ENCODE data around the gene CNGA2.

Gene CNGA2

GRCh38 chrX:151729056-151729725 lies 5.4 kb upstream of the CNGA2 start:
- Histone ChIP-seq H3K4me3 (ENCODE audit: extremely low read depth, insufficient read depth, low read length, poor library complexity, severe bottlenecking) (no peak overlapping the region), H3K4me1 (ENCODE audit: control insufficient read depth, insufficient read depth, low read length, poor library complexity, severe bottlenecking) (no peaks in the 10 kb centered on the region), H3K27ac (ENCODE audit: low read depth, low read length, severe bottlenecking) (no peak overlapping the region), H3K9me3 (ENCODE audit: control insufficient read depth, low read length) (no peaks in the 10 kb centered on the region), H3K36me3 (ENCODE audit: control insufficient read depth, insufficient read depth, low read length) (no peaks in the 10 kb centered on the region)
- WGBS, 2 experiments (ENCODE audit: insufficient coverage in 2 of 2), result 100% methylated on average over 1 of the region's 4 CpGs

- Histone ChIP-seq H3K9me3 (ENCODE audit: control insufficient read depth, low read length) (no peaks in the 10 kb centered on the region), H3K4me3 (ENCODE audit: extremely low read depth, insufficient read depth, low read length, poor library complexity, severe bottlenecking) (no peak overlapping the region), H3K4me1 (ENCODE audit: control insufficient read depth, insufficient read depth, low read length, poor library complexity, severe bottlenecking) (no peaks in the 10 kb centered on the region), H3K27ac (ENCODE audit: low read depth, low read length, severe bottlenecking) (no peak overlapping the region), H3K36me3 (ENCODE audit: control insufficient read depth, insufficient read depth, low read length) (no peaks in the 10 kb centered on the region)
- WGBS, 2 experiments (ENCODE audit: insufficient coverage in 2 of 2), result no CpG with 5 or more reads among the region's 2 CpGs
These were observed 673 bp downstream of the CNGA2 start for GRCh38 chrX:151735219-151735618.

DNA sequence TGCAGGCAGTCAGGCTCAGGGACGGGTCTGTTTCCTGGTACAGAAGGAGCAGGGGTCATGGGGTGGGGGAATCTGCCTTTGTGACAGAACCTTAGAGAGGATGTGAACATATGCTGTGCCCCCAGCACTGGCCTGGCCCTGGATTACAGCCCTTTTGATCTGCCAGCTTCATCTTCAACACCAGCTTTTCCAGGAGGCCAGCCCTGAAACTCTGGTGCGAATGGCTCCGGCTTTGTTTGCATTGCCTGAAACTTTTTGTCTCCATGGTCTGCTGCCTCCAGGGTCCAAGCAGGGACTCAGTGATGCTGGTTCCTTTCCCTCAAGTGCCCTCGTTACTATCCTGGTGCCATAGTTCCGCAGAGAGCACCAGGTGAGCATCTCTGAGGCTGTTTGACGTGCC lies 2.1 kb downstream of the CNGA2 start:
- no peak overlapping the region for H3K27ac ChIP-seq (ENCODE audit: low read depth, low read length, severe bottlenecking)
- H3K4me3 ChIP-seq (ENCODE audit: extremely low read depth, insufficient read depth, low read length, poor library complexity, severe bottlenecking), result no peak overlapping the region
- WGBS, 2 experiments (ENCODE audit: insufficient coverage in 2 of 2), result 86% methylated on average over 3 of the region's 6 CpGs; no CpG with 5 or more reads in 1 of the 2 experiments
- H3K9me3 ChIP-seq (ENCODE audit: control insufficient read depth, low read length), result no peaks in the 10 kb centered on the region
- no peaks in the 10 kb centered on the region for H3K4me1 ChIP-seq (ENCODE audit: control insufficient read depth, insufficient read depth, low read length, poor library complexity, severe bottlenecking)
- H3K36me3 ChIP-seq (ENCODE audit: control insufficient read depth, insufficient read depth, low read length), result no peaks in the 10 kb centered on the region

DNA sequence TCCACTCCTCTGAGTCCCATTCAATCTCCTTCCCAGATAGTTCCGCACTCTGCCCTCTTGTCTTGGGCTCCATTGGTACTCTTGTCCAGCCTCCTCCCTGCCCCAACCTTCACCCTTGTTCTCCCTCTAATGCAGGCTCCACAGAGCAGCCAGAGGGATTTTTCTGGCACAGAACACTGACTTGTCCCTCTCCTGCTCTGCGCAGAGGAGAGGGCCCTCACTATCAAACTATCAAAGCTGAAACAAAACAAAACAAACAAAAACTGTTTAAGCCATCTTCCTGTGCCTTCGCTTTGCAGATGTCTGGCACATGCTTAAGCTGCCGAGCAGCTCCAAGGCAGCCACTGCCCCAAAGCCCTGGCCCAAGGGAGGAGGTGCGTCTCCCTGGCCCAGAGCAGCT lies 2.9 kb downstream of the CNGA2 start:
- Histone ChIP-seq H3K9me3 (ENCODE audit: control insufficient read depth, low read length) (no peaks in the 10 kb centered on the region), H3K36me3 (ENCODE audit: control insufficient read depth, insufficient read depth, low read length) (no peaks in the 10 kb centered on the region), H3K4me1 (ENCODE audit: control insufficient read depth, insufficient read depth, low read length, poor library complexity, severe bottlenecking) (no peaks in the 10 kb centered on the region), H3K27ac (ENCODE audit: low read depth, low read length, severe bottlenecking) (no peak overlapping the region), H3K4me3 (ENCODE audit: extremely low read depth, insufficient read depth, low read length, poor library complexity, severe bottlenecking) (no peak overlapping the region)
- 50 to 80% methylated on average over 1 to 2 of the region's 5 CpGs for WGBS, 2 experiments (ENCODE audit: insufficient coverage in 2 of 2)

DNA sequence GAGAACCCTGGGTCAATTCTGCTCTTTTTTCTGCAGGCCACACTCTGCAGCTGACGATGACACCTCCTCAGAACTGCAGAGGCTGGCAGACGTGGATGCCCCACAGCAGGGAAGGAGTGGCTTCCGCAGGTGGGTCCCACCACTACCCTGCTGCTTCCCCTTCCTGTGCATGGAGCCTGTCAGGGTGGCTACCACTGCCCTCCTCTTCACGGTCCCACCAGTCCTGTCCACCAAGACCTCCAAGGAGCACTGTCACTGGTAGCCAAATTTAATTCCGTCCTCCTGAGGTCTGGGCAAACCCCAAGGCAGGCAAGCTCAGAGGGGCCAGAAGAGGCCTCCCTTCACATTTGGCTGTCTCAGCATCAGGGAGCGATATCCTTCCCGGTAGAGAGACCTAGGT lies 4.2 kb downstream of the CNGA2 start:
- H3K27ac ChIP-seq (ENCODE audit: low read depth, low read length, severe bottlenecking), result no peak overlapping the region
- H3K9me3 ChIP-seq (ENCODE audit: control insufficient read depth, low read length), result no peaks in the 10 kb centered on the region
- H3K36me3 ChIP-seq (ENCODE audit: control insufficient read depth, insufficient read depth, low read length), result no peaks in the 10 kb centered on the region
- H3K4me3 ChIP-seq (ENCODE audit: extremely low read depth, insufficient read depth, low read length, poor library complexity, severe bottlenecking), result no peak overlapping the region
- WGBS, 2 experiments (ENCODE audit: insufficient coverage in 2 of 2), result 92% methylated on average over 5 of the region's 7 CpGs; no CpG with 5 or more reads in 1 of the 2 experiments
- no peaks in the 10 kb centered on the region for H3K4me1 ChIP-seq (ENCODE audit: control insufficient read depth, insufficient read depth, low read length, poor library complexity, severe bottlenecking)

DNA sequence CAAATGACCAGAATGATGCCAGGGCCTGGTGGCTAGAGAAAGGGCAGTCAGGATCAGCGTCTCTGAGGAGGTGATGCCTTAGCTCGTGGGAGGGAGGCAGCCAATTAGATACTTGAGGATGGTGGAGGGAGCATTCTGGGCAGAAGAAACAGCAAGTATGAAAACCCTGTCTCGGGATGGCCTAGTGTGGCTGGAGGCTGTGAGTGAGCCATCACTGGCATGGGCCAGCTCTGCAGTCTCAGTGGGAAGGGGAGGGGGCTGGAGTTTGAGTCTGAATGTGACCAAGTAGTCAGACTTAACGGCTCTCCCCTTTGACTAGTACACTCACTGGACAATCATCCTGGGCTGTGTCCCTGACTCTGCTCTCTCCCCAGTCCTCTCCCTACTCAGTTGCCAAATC lies 7.1 kb downstream of the CNGA2 start:
- Histone ChIP-seq H3K4me1 (ENCODE audit: control insufficient read depth, insufficient read depth, low read length, poor library complexity, severe bottlenecking) (no peaks in the 10 kb centered on the region), H3K4me3 (ENCODE audit: extremely low read depth, insufficient read depth, low read length, poor library complexity, severe bottlenecking) (no peak overlapping the region), H3K27ac (ENCODE audit: low read depth, low read length, severe bottlenecking) (no peak overlapping the region), H3K9me3 (ENCODE audit: control insufficient read depth, low read length) (no peaks in the 10 kb centered on the region), H3K36me3 (ENCODE audit: control insufficient read depth, insufficient read depth, low read length) (no peaks in the 10 kb centered on the region)
- WGBS, 2 experiments (ENCODE audit: insufficient coverage in 2 of 2), result 79 to 80% methylated on average over 1 to 2 of the region's 4 CpGs

DNA sequence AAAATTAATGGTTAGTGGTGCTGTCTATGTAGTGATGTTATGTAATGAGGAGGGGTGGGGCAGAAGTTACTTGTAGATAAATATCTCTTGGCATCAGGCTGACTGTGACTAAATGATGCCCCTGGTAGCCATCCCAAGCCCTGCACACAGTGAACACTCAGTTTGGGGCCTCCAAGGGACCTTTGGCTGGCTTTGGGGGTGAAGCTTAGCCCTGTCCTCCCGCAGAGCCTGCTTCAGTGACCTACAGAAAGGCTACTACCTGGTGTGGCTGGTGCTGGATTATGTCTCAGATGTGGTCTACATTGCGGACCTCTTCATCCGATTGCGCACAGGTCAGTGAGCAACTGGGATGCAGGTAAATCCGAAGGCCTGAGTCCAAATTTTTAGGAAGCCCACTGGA lies 7.8 kb downstream of the CNGA2 start:
- 83% methylated on average over 1 of the region's 5 CpGs; no CpG with 5 or more reads in 1 of the 2 experiments for WGBS, 2 experiments (ENCODE audit: insufficient coverage in 2 of 2)
- H3K4me3 ChIP-seq (ENCODE audit: extremely low read depth, insufficient read depth, low read length, poor library complexity, severe bottlenecking), result no peak overlapping the region
- no peaks in the 10 kb centered on the region for H3K36me3 ChIP-seq (ENCODE audit: control insufficient read depth, insufficient read depth, low read length)
- no peaks in the 10 kb centered on the region for H3K9me3 ChIP-seq (ENCODE audit: control insufficient read depth, low read length)
- no peak overlapping the region for H3K27ac ChIP-seq (ENCODE audit: low read depth, low read length, severe bottlenecking)
- H3K4me1 ChIP-seq (ENCODE audit: control insufficient read depth, insufficient read depth, low read length, poor library complexity, severe bottlenecking), result no peaks in the 10 kb centered on the region

- 93% methylated on average over 12 to 18 of the region's 21 CpGs for WGBS, 2 experiments (ENCODE audit: insufficient coverage in 2 of 2)
- H3K4me3 ChIP-seq (ENCODE audit: extremely low read depth, insufficient read depth, low read length, poor library complexity, severe bottlenecking), result no peak overlapping the region
- H3K9me3 ChIP-seq (ENCODE audit: control insufficient read depth, low read length), result no peaks in the 10 kb centered on the region
- no peak overlapping the region for H3K27ac ChIP-seq (ENCODE audit: low read depth, low read length, severe bottlenecking)
- H3K36me3 ChIP-seq (ENCODE audit: control insufficient read depth, insufficient read depth, low read length), result no peaks in the 10 kb centered on the region
- H3K4me1 ChIP-seq (ENCODE audit: control insufficient read depth, insufficient read depth, low read length, poor library complexity, severe bottlenecking), result no peaks in the 10 kb centered on the region
These were observed 9.3 kb downstream of the CNGA2 start for GRCh38 chrX:151743651-151744470.

GRCh38 chrX:151745651-151746050 lies 11.1 kb downstream of the CNGA2 start:
- 80 to 84% methylated on average over 1 to 3 of the region's 6 CpGs for WGBS, 2 experiments (ENCODE audit: insufficient coverage in 2 of 2)
- no peak overlapping the region for H3K27ac ChIP-seq (ENCODE audit: low read depth, low read length, severe bottlenecking)
- no peaks in the 10 kb centered on the region for H3K9me3 ChIP-seq (ENCODE audit: control insufficient read depth, low read length)
- H3K4me1 ChIP-seq (ENCODE audit: control insufficient read depth, insufficient read depth, low read length, poor library complexity, severe bottlenecking), result peaks cover 3% of the 10 kb centered on the region
- H3K4me3 ChIP-seq (ENCODE audit: extremely low read depth, insufficient read depth, low read length, poor library complexity, severe bottlenecking), result no peak overlapping the region
- no peaks in the 10 kb centered on the region for H3K36me3 ChIP-seq (ENCODE audit: control insufficient read depth, insufficient read depth, low read length)

GRCh38 chrX:151746502-151746901 lies 12.0 kb downstream of the CNGA2 start:
- Histone ChIP-seq H3K27ac (ENCODE audit: low read depth, low read length, severe bottlenecking) (no peak overlapping the region), H3K36me3 (ENCODE audit: control insufficient read depth, insufficient read depth, low read length) (no peaks in the 10 kb centered on the region), H3K4me3 (ENCODE audit: extremely low read depth, insufficient read depth, low read length, poor library complexity, severe bottlenecking) (no peak overlapping the region), H3K4me1 (ENCODE audit: control insufficient read depth, insufficient read depth, low read length, poor library complexity, severe bottlenecking) (peaks cover 3% of the 10 kb centered on the region), H3K9me3 (ENCODE audit: control insufficient read depth, low read length) (no peaks in the 10 kb centered on the region)
- WGBS, 2 experiments (ENCODE audit: insufficient coverage in 2 of 2), result no CpG with 5 or more reads among the region's 2 CpGs

DNA sequence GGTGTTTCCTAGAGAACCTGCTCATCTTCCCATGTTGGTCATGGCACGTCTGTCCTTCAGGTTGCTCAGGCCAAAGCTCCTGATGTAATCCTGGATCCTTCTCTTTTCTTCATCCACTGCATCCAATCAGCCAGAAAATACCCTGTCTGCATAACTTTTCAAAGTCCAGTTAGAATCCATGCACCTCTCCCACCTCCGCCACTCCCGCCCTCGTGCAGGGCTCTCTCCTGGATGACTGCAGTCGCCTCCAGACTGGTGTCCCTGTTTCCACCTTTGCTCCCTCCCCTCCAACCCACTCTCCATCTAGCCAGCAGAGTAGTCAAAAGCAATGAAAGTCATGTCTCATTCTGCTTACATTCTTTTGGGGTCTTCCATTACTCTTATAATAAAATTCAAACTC lies 16.0 kb downstream of the CNGA2 start:
- Histone ChIP-seq H3K27ac (ENCODE audit: low read depth, low read length, severe bottlenecking) (no peak overlapping the region), H3K9me3 (ENCODE audit: control insufficient read depth, low read length) (no peaks in the 10 kb centered on the region), H3K4me3 (ENCODE audit: extremely low read depth, insufficient read depth, low read length, poor library complexity, severe bottlenecking) (no peak overlapping the region), H3K36me3 (ENCODE audit: control insufficient read depth, insufficient read depth, low read length) (no peaks in the 10 kb centered on the region), H3K4me1 (ENCODE audit: control insufficient read depth, insufficient read depth, low read length, poor library complexity, severe bottlenecking) (peaks cover 6% of the 10 kb centered on the region)
- 96 to 100% methylated on average over 4 to 5 of the region's 5 CpGs for WGBS, 2 experiments (ENCODE audit: insufficient coverage in 2 of 2)

Data from mesodermal cell (in vitro differentiated cells).